Neural progenitor cell (in vitro differentiated cells): ENCODE measurements around the gene AZIN2.

ENCODE experiments used
- CTCF ChIP-seq: fragments of 200-600 bp; sonication (generic); IDR thresholded peaks from 2 replicates; pipeline ENCODE4 v1.5.1; 2017; ENCODE audit warnings: antibody characterized with exemption, mild to moderate bottlenecking
- EZH2 ChIP-seq: fragments of 200-600 bp; sonication (generic); IDR thresholded peaks from 2 replicates; pipeline ENCODE4 v1.6.1; 2017; ENCODE audit warnings: antibody characterized with exemption, mild to moderate bottlenecking, moderate library complexity
- EZH2phosphoT487 ChIP-seq: fragments of 200-600 bp; sonication (generic); IDR thresholded peaks from 2 replicates; pipeline ENCODE4 v1.6.1; 2017; ENCODE audit warnings: antibody characterized with exemption

- TF ChIP-seq CTCF (no peak), EZH2phosphoT487 (no peak), EZH2 (no peak)
These were observed 41.1 kb upstream of the AZIN2 start for GRCh38 chr1:33039840-33040239.
